ENCODE results near the gene MACROD1.

GRCh38 chr11:64058494-64058893 is 107.4 kb downstream of the MACROD1 start:
- no peak for TF ChIP-seq EZH2 (IDR thresholded peaks at IDR 0.05; ENCODE audit: insufficient read depth, poor library complexity, severe bottlenecking)
- no peak for TF ChIP-seq EZH2phosphoT487 (IDR thresholded peaks at IDR 0.05; ENCODE audit: insufficient read depth, low read depth)

All from GM23248 (cell line).